TTC549 (cell line): ENCODE measurements around the gene PFDN4.

ENCODE experiments used
- FAIRE-seq: peaks from 2 replicates; lab custom pipeline; 2012; peaks lifted over from hg19 to GRCh38; lab: Jason Lieb, UNC

Gene PFDN4

DNA sequence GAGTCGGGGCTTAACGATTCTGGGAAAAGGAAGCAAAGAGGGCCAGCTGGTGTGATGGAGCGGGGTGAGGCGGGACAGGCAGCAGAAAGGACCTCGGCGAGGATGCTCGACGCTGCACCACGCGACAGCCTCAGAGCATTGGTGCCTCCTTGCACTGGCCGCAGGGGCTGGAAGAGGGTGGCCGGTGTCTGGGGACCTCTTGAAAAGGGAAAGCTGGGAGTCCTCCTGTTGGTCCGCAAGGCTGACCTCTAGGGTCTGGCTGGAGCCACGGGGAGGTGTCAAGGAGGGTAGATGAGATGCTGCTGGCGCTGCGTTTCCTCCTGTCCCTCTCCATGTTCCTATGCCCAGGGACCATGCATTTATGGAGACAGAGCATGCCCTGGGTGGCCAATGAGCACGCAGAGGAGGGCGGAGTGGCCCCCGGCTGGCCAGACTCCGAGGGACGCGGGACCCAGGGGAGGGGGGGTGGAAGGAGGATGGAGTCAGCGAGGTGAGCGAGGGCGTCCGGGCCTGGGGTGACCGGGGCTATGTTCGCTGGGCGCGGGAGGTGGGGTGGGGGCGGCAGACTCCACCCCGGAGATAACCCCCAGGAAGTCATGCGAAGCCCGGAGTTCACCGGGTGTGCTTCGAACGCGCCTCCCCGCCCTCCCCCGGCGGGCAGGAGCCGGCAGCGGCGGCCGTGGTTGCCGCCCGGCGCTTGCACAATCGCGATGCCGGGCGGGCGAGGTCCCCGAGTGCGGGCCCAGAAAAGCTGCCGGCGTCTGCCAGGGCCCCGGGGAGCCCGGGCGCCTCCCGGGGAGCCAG is 34.0 kb upstream of the PFDN4 start, which contains the start of gene CYP24A1:
Gene CYP24A1, minus strand, starts transcription at position 334 of the 804 bp plus-strand sequence. CDS start 407 bp downstream, outside the sequence.
- FAIRE-seq = no peak

GRCh38 chr20:54174457-54175175 is 33.3 kb upstream of the PFDN4 start:
- no peak for FAIRE-seq

- no peak for FAIRE-seq
Measured at GRCh38 chr20:54176610-54177009, 31.3 kb upstream of the PFDN4 start.

DNA sequence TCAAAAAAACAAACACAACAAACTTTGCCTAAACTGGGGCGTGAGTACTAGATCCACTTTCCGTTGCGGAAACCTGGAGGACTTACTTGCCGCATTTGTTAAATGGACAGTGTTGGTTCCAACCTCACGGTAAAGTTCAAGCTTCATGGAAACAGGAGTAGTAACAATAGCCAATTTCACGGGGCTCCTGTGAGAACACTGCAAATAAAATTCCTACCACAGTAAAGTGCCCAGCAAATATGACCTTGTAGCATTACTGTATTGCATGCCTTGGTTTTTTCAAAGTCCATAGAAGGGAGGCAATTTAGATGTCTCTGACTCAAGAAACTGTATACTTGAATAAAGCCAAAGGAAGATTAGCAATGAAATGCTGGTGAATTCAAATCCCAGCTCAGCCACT is 30.5 kb upstream of the PFDN4 start:
- FAIRE-seq = no peak

DNA sequence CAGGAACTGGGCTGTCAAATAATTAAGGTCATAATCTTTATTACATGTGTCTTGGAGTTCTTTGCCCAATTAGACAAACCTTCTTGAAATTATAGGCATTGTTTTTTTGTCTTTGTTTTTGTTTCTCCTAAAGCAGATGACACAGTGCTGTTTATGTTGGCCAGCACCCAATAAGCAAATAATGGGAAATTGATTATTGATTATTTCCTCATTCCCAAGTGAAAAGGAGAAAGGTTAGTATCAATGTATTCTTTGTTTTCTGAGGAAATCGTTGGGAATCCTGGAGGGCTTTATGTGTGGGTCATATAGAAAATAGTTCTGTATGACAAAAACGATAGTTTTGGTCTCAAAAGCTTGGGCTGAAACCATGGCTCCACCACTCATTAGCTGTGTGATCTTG is 29.6 kb upstream of the PFDN4 start:
- no peak for FAIRE-seq

DNA sequence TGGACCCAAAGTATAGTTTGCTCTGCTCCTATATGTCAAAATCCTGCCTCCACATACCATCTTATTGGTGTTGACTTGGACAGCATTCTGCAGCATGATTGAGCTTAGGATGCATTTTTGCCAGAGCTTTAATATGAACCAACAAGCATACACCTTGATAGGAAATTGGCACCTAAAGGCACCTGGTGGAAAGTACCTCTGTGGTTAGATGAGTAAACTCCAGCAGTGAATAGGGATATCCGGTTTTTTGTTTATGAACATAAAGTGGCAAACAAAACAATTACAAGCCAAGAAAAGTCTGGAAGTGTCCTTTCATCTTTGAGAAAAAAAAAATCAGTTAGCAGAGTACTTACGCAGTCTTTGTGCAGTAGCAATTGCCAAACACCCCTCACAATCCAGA is 27.9 kb upstream of the PFDN4 start:
- FAIRE-seq = no peak

DNA sequence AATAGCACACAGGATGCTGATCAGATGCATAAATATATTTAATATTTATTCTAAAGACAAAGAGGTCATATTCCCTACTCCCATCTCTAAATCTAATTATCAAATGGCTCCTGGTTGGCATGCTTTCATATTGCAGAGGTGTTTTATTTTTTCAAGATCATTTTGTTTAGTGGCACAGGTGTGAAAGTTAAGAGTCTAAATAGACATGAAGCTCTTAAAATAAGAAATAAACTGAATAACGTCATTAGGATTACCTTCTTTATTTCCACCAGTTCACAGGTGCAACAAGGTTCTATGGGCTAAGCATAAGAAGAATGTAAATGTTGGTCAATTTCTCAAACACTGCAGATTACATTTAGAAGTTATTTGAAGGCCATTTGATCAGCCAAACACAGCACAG is 27.0 kb upstream of the PFDN4 start:
- FAIRE-seq = no peak

- FAIRE-seq = no peak
Measured at GRCh38 chr20:54184071-54184470, 23.8 kb upstream of the PFDN4 start.

- no peak for FAIRE-seq
Measured at GRCh38 chr20:54184904-54185626, 22.8 kb upstream of the PFDN4 start.

DNA sequence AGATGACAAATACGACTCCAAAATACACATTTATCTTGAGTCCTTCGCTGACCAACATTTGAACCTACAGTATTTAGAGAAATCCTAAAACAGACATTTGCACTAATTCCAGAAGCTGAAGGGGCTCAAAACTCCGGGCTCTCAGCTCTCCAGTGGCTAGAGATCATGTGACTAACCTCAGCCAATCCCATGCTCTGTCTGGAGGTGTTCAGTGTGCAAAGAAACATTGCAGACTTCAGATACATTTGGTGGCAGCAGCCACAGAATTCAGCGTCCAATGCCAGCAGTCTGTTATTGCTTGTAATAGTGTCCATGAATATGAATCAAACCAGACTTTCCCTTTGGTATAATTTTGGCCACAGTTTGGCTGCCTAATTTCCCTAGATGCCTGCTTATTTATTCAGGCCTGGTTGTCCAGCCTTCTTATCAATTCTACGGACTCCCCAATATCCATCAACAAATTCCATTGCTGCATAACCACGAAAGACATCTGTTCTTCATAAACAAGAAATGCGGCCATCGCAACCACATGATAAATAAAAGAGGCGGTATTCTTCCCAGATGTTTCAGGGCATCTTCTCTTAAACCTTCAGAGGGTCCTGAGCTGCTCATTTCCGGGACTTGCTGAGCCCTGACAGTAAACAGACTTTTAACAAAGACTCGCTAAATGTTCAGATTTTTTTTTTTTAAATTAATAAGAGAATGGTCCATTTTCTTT is 19.6 kb upstream of the PFDN4 start:
- FAIRE-seq = no peak

- no peak for FAIRE-seq
Measured at GRCh38 chr20:54189630-54190029, 18.3 kb upstream of the PFDN4 start.

GRCh38 chr20:54190217-54190616 is 17.7 kb upstream of the PFDN4 start:
- no peak for FAIRE-seq

GRCh38 chr20:54193817-54194216 is 14.1 kb upstream of the PFDN4 start:
- FAIRE-seq = no peak

- no peak for FAIRE-seq
Measured at GRCh38 chr20:54194724-54195438, 13.0 kb upstream of the PFDN4 start.

GRCh38 chr20:54195483-54196472 is 12.1 kb upstream of the PFDN4 start:
- no peak for FAIRE-seq

DNA sequence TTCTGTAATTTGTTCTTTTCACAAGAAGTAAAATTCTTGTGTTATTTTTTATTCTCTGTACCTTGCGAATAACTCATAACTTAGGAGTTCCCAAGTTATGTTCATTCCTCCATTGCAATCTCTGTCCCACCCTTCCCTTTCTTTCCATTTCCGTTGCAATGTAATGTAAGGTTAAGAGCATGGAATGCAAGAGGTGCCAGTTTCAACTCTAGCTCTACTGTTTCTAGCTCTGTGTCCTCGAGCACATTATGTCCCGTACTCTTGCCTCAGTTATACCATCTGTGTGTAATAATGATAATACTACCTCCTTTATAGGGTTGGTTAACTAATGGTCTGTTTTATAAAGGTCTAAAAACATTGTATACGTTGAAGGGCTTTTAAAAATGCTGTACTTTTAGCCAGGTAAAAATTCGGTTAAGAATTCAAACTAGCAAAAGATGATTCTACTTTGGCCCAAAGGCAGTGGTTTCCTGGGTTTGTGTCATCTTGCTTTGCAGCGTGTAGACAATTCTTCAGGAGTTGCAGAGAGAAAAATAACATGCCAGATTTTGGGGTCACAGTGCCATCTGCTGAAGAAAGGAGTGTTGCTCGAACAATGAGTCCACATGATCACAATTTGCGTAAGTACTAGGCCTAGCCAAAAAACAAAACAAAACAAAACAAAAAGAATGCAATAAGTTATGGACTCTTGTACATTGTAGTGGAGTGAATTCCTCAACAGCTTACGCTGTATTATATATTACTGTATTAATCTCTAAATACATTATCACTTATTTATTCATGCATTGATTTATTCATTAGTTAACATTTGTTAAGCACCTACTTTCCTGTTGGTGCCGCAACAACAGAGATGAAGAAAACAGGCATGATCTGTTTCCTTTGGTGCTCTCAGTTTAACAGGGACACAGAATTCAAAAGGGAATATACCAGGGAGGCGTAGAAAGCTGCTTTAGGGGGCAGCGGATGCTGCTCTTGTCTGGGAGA is 10.0 kb upstream of the PFDN4 start:
- FAIRE-seq = peak; percentile 62

GRCh38 chr20:54199283-54199682 is 8.6 kb upstream of the PFDN4 start:
- no peak for FAIRE-seq

DNA sequence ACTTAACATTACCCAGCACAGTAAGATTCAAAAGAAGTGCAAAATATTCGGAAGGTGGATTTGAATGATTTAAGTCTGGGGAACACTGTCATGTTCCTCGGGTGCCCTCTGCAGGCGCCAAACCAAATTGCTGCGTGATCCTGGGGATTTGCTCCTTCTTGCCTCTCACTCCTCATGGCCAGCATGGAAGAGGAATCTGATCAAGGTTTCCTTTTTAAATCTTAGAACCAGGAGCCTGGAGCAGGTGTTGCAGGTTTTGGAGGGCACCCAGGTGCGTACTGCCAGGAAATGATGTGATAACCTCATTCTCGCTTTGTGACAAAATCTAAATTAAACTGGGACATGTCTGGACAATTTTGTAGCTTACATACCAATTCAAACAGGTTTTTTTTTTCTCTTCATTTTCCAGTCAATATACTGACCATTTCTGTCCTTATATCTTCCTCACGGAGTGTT is 8.1 kb upstream of the PFDN4 start:
- FAIRE-seq = peak; percentile 38
